ENCODE results near the gene LFNG. TPM values are rescaled to one million over a fixed set of nuclear protein-coding genes. Genes with fewer than 3 reads are reported as not detected.

Gene LFNG
- total RNA-seq, 6 experiments from 2014 or later, result 1.0 to 4.3 (median 1.7) TPM

DNA sequence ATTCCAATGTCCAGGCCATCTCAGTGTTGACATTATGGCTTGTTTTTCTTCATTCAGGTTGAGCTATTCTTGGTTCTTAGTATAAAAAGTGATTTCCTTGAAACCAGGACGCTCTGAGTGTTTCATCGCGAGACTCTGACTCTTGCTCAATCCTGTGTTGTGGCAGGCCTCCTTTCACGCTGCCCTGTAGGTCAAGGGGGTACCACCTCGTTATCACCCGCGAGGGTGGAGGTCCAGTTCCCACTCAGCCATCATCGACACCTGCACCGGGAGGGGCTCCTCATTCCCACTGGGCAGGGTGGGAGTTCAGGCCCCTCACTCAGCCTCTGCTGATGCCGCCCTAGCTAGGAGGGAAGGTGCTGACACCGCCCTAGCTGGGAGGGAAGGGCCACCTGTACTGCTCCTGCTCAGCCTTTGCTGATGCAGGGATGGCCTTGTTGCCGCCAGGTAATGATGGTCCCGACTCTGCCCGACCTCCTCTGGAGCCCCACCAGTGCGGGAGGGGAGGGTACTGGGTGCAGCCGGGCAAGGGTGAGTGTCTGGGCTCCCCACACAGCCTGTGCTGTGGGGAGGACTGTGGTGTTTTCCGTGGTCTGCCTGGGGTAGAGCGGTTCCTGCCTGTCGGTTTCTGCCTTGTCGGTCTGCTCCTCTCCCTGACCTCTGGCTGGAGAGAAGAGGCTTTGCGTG, 55.6 kb downstream of the LFNG start:
- DNase-seq, result no peak
- H3K27ac ChIP-seq, result no peak overlapping the region
- H3K4me3 ChIP-seq, result no peak overlapping the region
- intact Hi-C loops (cut with DNase I), result loop anchor here in 1 of 2 donors (10.0 kb wide), 1 partner anchor 110 kb away; the partner anchor contains the start of gene AMZ1
- H3K36me3 ChIP-seq, result peaks cover 0 to 4% (median 0%) of the 10 kb centered on the region in 4 donors
- WGBS (ENCODE audit: insufficient coverage, low coverage, low lambda C conversion rate, missing lambda C conversion rate), result 80% methylated on average over 6 of the region's 21 CpGs
- H3K9me3 ChIP-seq, result no peaks in the 10 kb centered on the region
- ATAC-seq, result peak in 1 of 4 donors; percentile 24
- no peaks in the 10 kb centered on the region for H3K4me1 ChIP-seq
- TF ChIP-seq CTCF (IDR thresholded peaks at IDR 0.05) (no peak), POLR2A (IDR thresholded peaks at IDR 0.05) (no peak)
- no peaks in the 10 kb centered on the region for H3K27me3 ChIP-seq

DNA sequence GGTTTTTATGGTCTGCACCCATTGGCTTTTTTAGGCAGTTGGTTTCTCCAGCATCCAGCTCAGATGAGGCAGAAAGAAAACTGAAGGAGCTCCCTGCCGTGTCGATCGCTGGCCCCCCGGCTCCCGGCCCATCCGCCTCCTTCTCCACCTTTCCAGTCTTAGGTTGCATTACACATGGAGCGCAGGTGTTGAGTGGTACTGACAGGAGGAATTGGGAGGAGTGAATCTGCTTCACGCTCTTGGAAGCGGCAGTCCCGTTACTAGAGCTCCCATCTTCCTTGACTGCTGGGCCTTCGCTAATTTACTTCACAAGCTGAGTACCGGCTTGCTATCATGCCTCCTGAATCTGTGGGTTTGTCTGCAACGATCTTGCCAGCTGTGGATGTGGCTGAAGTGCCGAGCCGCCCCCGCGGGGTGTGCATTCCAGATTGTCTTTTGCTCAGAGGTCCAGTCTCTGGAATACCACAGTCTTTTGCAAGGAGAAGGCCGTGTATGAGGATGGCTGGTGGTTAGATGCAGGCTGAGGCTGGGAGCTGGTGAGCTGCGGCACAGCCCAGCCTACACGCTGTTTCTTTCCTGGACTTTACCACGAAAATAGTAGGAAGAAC, 56.3 kb downstream of the LFNG start:
- 93% methylated on average over 19 of the region's 21 CpGs for WGBS (ENCODE audit: insufficient coverage, low coverage, low lambda C conversion rate, missing lambda C conversion rate)
- no peaks in the 10 kb centered on the region for H3K9me3 ChIP-seq
- ATAC-seq, result no peak
- no peaks in the 10 kb centered on the region for H3K4me1 ChIP-seq
- peaks cover 0 to 4% (median 0%) of the 10 kb centered on the region in 4 donors for H3K36me3 ChIP-seq
- intact Hi-C loops (cut with DNase I), result loop anchor here in 1 of 2 donors (10.0 kb wide), 1 partner anchor 109 kb away; the partner anchor contains the start of gene AMZ1
- no peak for TF ChIP-seq POLR2A (IDR thresholded peaks at IDR 0.05)
- no peak for TF ChIP-seq CTCF (IDR thresholded peaks at IDR 0.05)
- H3K27me3 ChIP-seq, result no peaks in the 10 kb centered on the region
- no peak overlapping the region for H3K4me3 ChIP-seq
- DNase-seq, result no peak
- no peak overlapping the region for H3K27ac ChIP-seq

GRCh38 chr7:2576742-2577491, 57.3 kb downstream of the LFNG start:
- intact Hi-C loops (cut with DNase I), result loop anchor here in 1 of 2 donors (10.0 kb wide), 1 partner anchor 108 kb away; the partner anchor contains the start of gene AMZ1

More at GRCh38 chr7:2576742-2577491, 57.3 kb downstream of the LFNG start:
- no peak overlapping the region for H3K4me3 ChIP-seq
- no peaks in the 10 kb centered on the region for H3K9me3 ChIP-seq
- ATAC-seq (no peak), DNase-seq (no peak)
- TF ChIP-seq CTCF (IDR thresholded peaks at IDR 0.05) (no peak), POLR2A (IDR thresholded peaks at IDR 0.05) (no peak)
- H3K27ac ChIP-seq, result no peak overlapping the region
- peaks cover 0 to 4% (median 0%) of the 10 kb centered on the region in 4 donors for H3K36me3 ChIP-seq
- no peaks in the 10 kb centered on the region for H3K27me3 ChIP-seq
- WGBS (ENCODE audit: insufficient coverage, low coverage, low lambda C conversion rate, missing lambda C conversion rate), result 88% methylated on average over 48 of the region's 56 CpGs
- H3K4me1 ChIP-seq, result no peaks in the 10 kb centered on the region

Small RNA genes within 50 kb of the gene (microRNA-seq; reads per million reads assigned to microRNA genes)
- 0 to 0.29 reads per million in 2 donors for gene MIR4648

Small RNA genes within 50 kb of the gene (small RNA-seq; reads per million reads assigned to genes)
- 0 reads per million in 2 experiments for gene MIR4648

Other genes with a start within 250 kb of the LFNG start
- gene SNX8, start 205.3 kb upstream of the LFNG start, total RNA-seq, result 10 to 100 TPM in 5 of 6 experiments, 1 to 10 TPM in 1; 9.1 to 26.2 (median 13.0) TPM
- 10 to 100 TPM; 61.6 to 93.3 (median 68.3) TPM for gene EIF3B, start 164.9 kb upstream of the LFNG start, total RNA-seq
- gene CHST12, start 116.2 kb upstream of the LFNG start, total RNA-seq, result 1 to 10 TPM; 3.0 to 7.9 (median 5.7) TPM
- not detected for gene GRIFIN, start 43.4 kb upstream of the LFNG start, total RNA-seq
- 10 to 100 TPM; 11.1 to 25.9 (median 14.8) TPM for gene BRAT1, start 35.8 kb downstream of the LFNG start, total RNA-seq
- gene IQCE, start 39.2 kb downstream of the LFNG start, total RNA-seq, result 1 to 10 TPM; 3.7 to 7.0 (median 4.0) TPM
- gene TTYH3, start 112.2 kb downstream of the LFNG start, total RNA-seq, result 10 to 100 TPM; 10.3 to 59.3 (median 37.6) TPM
- gene AMZ1, start 168.4 kb downstream of the LFNG start, total RNA-seq, result 1 to 10 TPM in 4 of 6 experiments, under 1 TPM in 1, not detected in 1; 0.42 to 5.8 (median 1.4) TPM